Measurements from ENCODE around the gene IFI6. TPM values are rescaled to one million over a fixed set of nuclear protein-coding genes. Genes with fewer than 3 reads are reported as not detected.
"Not testable (repeated sequence)": the region's sequence is repeated elsewhere in the genome, so short reads cannot be mapped to it uniquely, and the experiment has no call there.

The IFI6 gene
- total RNA-seq (10 to 100 TPM; 25.7 to 26.4 TPM), total RNA-seq (7.4 to 12.2 reads per million in 2 donors)

GRCh38 chr1:27671964-27672749 is at the start of gene IFI6:
Gene IFI6 (minus strand): TSS chr1:27672192. CDS start chr1:27669314, 2,878 bp downstream.
- Mint-ChIP-seq H3K27ac (peak within 1 kb of the TSS; percentile 94), H3K4me3 (peak within 1 kb of the TSS; percentile 95), H3K36me3 (ENCODE audit: low read depth) (peaks cover 2% of the 10 kb centered on the region), H3K4me1 (peaks cover 28% of the 10 kb centered on the region), H3K27me3 (no peaks in the 10 kb centered on the region)
- ATAC-seq (peak; percentile 94), DNase-seq (peak; percentile 45 to 68 (median 51))
- no peaks in the 10 kb centered on the region for H3K9me3 ChIP-seq (ENCODE audit: control insufficient read depth, low read length, poor library complexity, severe bottlenecking)

- ATAC-seq (peak; percentile 50), DNase-seq (no peak)
- Mint-ChIP-seq H3K27me3 (peaks cover 13% of the 10 kb centered on the region), H3K4me3 (no peak overlapping the region), H3K36me3 (ENCODE audit: low read depth) (peaks cover 2% of the 10 kb centered on the region), H3K27ac (peak overlapping the region; percentile 41), H3K4me1 (peaks cover 3% of the 10 kb centered on the region)
- H3K9me3 ChIP-seq (ENCODE audit: control insufficient read depth, low read length, poor library complexity, severe bottlenecking) = no peaks in the 10 kb centered on the region
These were observed 47.6 kb upstream of the IFI6 start for GRCh38 chr1:27719286-27720251.

- H3K9me3 ChIP-seq (ENCODE audit: control insufficient read depth, low read length, poor library complexity, severe bottlenecking) = no peaks in the 10 kb centered on the region
- Mint-ChIP-seq H3K4me3 (no peak overlapping the region), H3K36me3 (ENCODE audit: low read depth) (peaks cover 2% of the 10 kb centered on the region), H3K27me3 (peaks cover 22% of the 10 kb centered on the region), H3K4me1 (peaks cover 5% of the 10 kb centered on the region), H3K27ac (no peak overlapping the region)
- ATAC-seq (no peak), DNase-seq (no peak)
These were observed 44.4 kb upstream of the IFI6 start for GRCh38 chr1:27716262-27716895.

- Mint-ChIP-seq H3K4me3 (no peak overlapping the region), H3K27me3 (peaks cover 22% of the 10 kb centered on the region), H3K27ac (no peak overlapping the region), H3K4me1 (peaks cover 2% of the 10 kb centered on the region), H3K36me3 (ENCODE audit: low read depth) (no peaks in the 10 kb centered on the region)
- ATAC-seq (no peak), DNase-seq (no peak)
- H3K9me3 ChIP-seq (ENCODE audit: control insufficient read depth, low read length, poor library complexity, severe bottlenecking) = no peaks in the 10 kb centered on the region
These were observed 42.0 kb upstream of the IFI6 start for GRCh38 chr1:27713869-27714513.

GRCh38 chr1:27713139-27713725 is 41.2 kb upstream of the IFI6 start:
- H3K27ac Mint-ChIP-seq = no peak overlapping the region

GRCh38 chr1:27710574-27710973 is 38.6 kb upstream of the IFI6 start:
- Mint-ChIP-seq H3K27me3 (peaks cover 23% of the 10 kb centered on the region), H3K4me1 (peaks cover 2% of the 10 kb centered on the region), H3K4me3 (no peak overlapping the region), H3K27ac (no peak overlapping the region), H3K36me3 (ENCODE audit: low read depth) (peaks cover 2% of the 10 kb centered on the region)
- DNase-seq (no peak), ATAC-seq (no peak)
- no peaks in the 10 kb centered on the region for H3K9me3 ChIP-seq (ENCODE audit: control insufficient read depth, low read length, poor library complexity, severe bottlenecking)

More at GRCh38 chr1:27713139-27713725, 41.2 kb upstream of the IFI6 start:
- peaks cover 2% of the 10 kb centered on the region for H3K4me1 Mint-ChIP-seq
- no peaks in the 10 kb centered on the region for H3K36me3 Mint-ChIP-seq (ENCODE audit: low read depth)
- no peak overlapping the region for H3K4me3 Mint-ChIP-seq
- ATAC-seq (no peak), DNase-seq (no peak)
- H3K27me3 Mint-ChIP-seq = peaks cover 24% of the 10 kb centered on the region
- H3K9me3 ChIP-seq (ENCODE audit: control insufficient read depth, low read length, poor library complexity, severe bottlenecking) = no peaks in the 10 kb centered on the region

GRCh38 chr1:27705545-27705944 is 33.6 kb upstream of the IFI6 start:
- ATAC-seq (no peak), DNase-seq (no peak)
- H3K36me3 Mint-ChIP-seq (ENCODE audit: low read depth) = peaks cover 2% of the 10 kb centered on the region
- peaks cover 3% of the 10 kb centered on the region for H3K9me3 ChIP-seq (ENCODE audit: control insufficient read depth, low read length, poor library complexity, severe bottlenecking)
- H3K4me3 Mint-ChIP-seq = no peak overlapping the region
- H3K27me3 Mint-ChIP-seq = peaks cover 14% of the 10 kb centered on the region
- H3K27ac Mint-ChIP-seq = no peak overlapping the region
- no peaks in the 10 kb centered on the region for H3K4me1 Mint-ChIP-seq

GRCh38 chr1:27704958-27705357 is 33.0 kb upstream of the IFI6 start:
- no peak overlapping the region for H3K4me3 Mint-ChIP-seq

GRCh38 chr1:27696835-27697234 is 24.8 kb upstream of the IFI6 start:
- not testable (repeated sequence) for H3K9me3 ChIP-seq (ENCODE audit: control insufficient read depth, low read length, poor library complexity, severe bottlenecking); H3K36me3 Mint-ChIP-seq (ENCODE audit: low read depth); H3K4me3 Mint-ChIP-seq; DNase-seq; H3K4me1 Mint-ChIP-seq; H3K27ac Mint-ChIP-seq; ATAC-seq
- peaks cover 19% of the 10 kb centered on the region for H3K27me3 Mint-ChIP-seq

More at GRCh38 chr1:27704958-27705357, 33.0 kb upstream of the IFI6 start:
- Mint-ChIP-seq H3K4me1 (no peaks in the 10 kb centered on the region), H3K36me3 (ENCODE audit: low read depth) (peaks cover 2% of the 10 kb centered on the region), H3K27ac (no peak overlapping the region), H3K27me3 (peaks cover 20% of the 10 kb centered on the region)
- ATAC-seq (no peak), DNase-seq (no peak)
- peaks cover 3% of the 10 kb centered on the region for H3K9me3 ChIP-seq (ENCODE audit: control insufficient read depth, low read length, poor library complexity, severe bottlenecking)

- Mint-ChIP-seq H3K4me1 (peaks cover 3% of the 10 kb centered on the region), H3K4me3 (no peak overlapping the region), H3K36me3 (ENCODE audit: low read depth) (no peaks in the 10 kb centered on the region), H3K27ac (peak overlapping the region; percentile 34), H3K27me3 (peaks cover 12% of the 10 kb centered on the region)
- ATAC-seq (no peak), DNase-seq (no peak)
- H3K9me3 ChIP-seq (ENCODE audit: control insufficient read depth, low read length, poor library complexity, severe bottlenecking) = no peaks in the 10 kb centered on the region
These were observed 18.2 kb upstream of the IFI6 start for GRCh38 chr1:27690183-27690582.

- H3K9me3 ChIP-seq (ENCODE audit: control insufficient read depth, low read length, poor library complexity, severe bottlenecking) = no peaks in the 10 kb centered on the region
- no peak for ATAC-seq
- peak overlapping the region; percentile 34 for H3K27ac Mint-ChIP-seq
These were observed 17.6 kb upstream of the IFI6 start for GRCh38 chr1:27689423-27690173.

GRCh38 chr1:27687906-27688305 is 15.9 kb upstream of the IFI6 start:
- no peaks in the 10 kb centered on the region for H3K9me3 ChIP-seq (ENCODE audit: control insufficient read depth, low read length, poor library complexity, severe bottlenecking)
- H3K4me1 Mint-ChIP-seq = peaks cover 3% of the 10 kb centered on the region
- H3K27me3 Mint-ChIP-seq = peaks cover 16% of the 10 kb centered on the region
- no peak overlapping the region for H3K27ac Mint-ChIP-seq
- H3K36me3 Mint-ChIP-seq (ENCODE audit: low read depth) = no peaks in the 10 kb centered on the region
- no peak for ATAC-seq
- DNase-seq = no peak
- no peak overlapping the region for H3K4me3 Mint-ChIP-seq

More at GRCh38 chr1:27689423-27690173, 17.6 kb upstream of the IFI6 start:
- H3K4me3 Mint-ChIP-seq = no peak overlapping the region
- DNase-seq = no peak
- peaks cover 16% of the 10 kb centered on the region for H3K27me3 Mint-ChIP-seq
- H3K4me1 Mint-ChIP-seq = peaks cover 3% of the 10 kb centered on the region
- no peaks in the 10 kb centered on the region for H3K36me3 Mint-ChIP-seq (ENCODE audit: low read depth)
